Suprapubic skin (tissue), 4 donors: ENCODE measurements around the gene STPG1. TPM values are rescaled to one million over a fixed set of nuclear protein-coding genes. Genes with fewer than 3 reads are reported as not detected.

Source experiments
- DNase-seq, 2 donors: peaks; one replicate each; pipeline ENCODE4 v3.0.0-alpha.2; 2019; ENCODE audit warnings: low spot score in 2 of 2
- H3K27ac ChIP-seq: fragments of 200-600 bp; sonication (generic); one replicate; pipeline ENCODE4 v1.5.1; 2019
- H3K27me3 ChIP-seq: fragments of 200-600 bp; sonication (generic); one replicate; pipeline ENCODE4 v1.5.1; 2019
- H3K36me3 ChIP-seq: fragments of 200-600 bp; sonication (generic); one replicate; pipeline ENCODE4 v1.5.1; 2019
- H3K4me1 ChIP-seq: fragments of 200-600 bp; sonication (generic); one replicate; pipeline ENCODE4 v1.5.1; 2019
- H3K4me3 ChIP-seq: fragments of 200-600 bp; sonication (generic); one replicate; pipeline ENCODE4 v1.5.1; 2019; ENCODE audit warnings: mild to moderate bottlenecking
- H3K9me3 ChIP-seq: fragments of 200-600 bp; sonication (generic); one replicate; pipeline ENCODE4 v1.5.1; 2019
- CTCF ChIP-seq, 2 donors: fragments of 200-600 bp in 1 of 2; fragments of 450-650 bp in 1 of 2; sonication (generic) in 1 of 2; IDR thresholded peaks; one replicate each; pipeline ENCODE4 v1.5.1; 2016 to 2019; ENCODE audit warnings: antibody characterized with exemption in 2 of 2, mild to moderate bottlenecking in 1 of 2, moderate library complexity in 1 of 2
- EP300 ChIP-seq: sonication (generic); formaldehyde crosslinking; IDR thresholded peaks from one replicate; pipeline ENCODE4 v1.6.1; 2017; ENCODE audit warnings: antibody characterized with exemption
- POLR2A ChIP-seq, 2 donors: fragments of 450-650 bp; IDR thresholded peaks; one replicate each; pipeline ENCODE4 v1.6.1; 2017; ENCODE audit warnings: antibody characterized with exemption in 2 of 2, mild to moderate bottlenecking in 2 of 2, moderate library complexity in 2 of 2
- POLR2AphosphoS5 ChIP-seq, 3 donors: sonication (generic); formaldehyde crosslinking; IDR thresholded peaks; one replicate each; pipeline ENCODE4 v1.6.1; 2017; ENCODE audit warnings: antibody characterized with exemption in 3 of 3
- WGBS: methylation state at CpG from one replicate; pipeline ENCODE4 v1.1.5; 2018; 5-methylcytosine and 5-hydroxymethylcytosine counted together
- total RNA-seq, 4 donors: library from RNA; depleted of rRNA; stranded (reverse); fragments of >200 nt; gene quantifications; one replicate each; pipeline ENCODE4 v1.1.0, GENCODE V29; 2016

The STPG1 gene
- total RNA-seq, 4 donors from 2014 or later = 7.2 to 8.5 (median 7.8) TPM

DNA sequence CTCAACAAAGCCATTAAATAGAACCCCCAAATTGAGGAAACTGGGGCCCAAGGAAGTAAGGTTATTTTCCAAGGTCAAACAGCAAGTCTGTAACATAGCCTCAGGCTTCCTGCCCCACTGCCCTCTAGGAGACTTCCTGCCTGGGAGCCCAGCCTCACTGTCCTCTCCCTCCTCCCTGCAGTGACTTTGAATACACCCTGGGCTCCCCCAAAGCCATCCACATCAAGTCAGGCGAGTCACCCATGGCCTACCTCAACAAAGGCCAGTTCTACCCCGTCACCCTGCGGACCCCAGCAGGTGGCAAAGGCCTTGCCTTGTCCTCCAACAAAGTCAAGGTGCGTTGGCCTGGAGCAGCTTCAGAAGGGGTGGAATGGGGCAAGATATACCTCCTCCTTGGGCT lies 76.1 kb downstream of the STPG1 start:
- H3K36me3 ChIP-seq = no peaks in the 10 kb centered on the region
- H3K4me3 ChIP-seq = no peak overlapping the region
- TF ChIP-seq CTCF (IDR thresholded peaks at IDR 0.05) = no peak
- no peak for TF ChIP-seq POLR2A (IDR thresholded peaks at IDR 0.05)
- no peak for TF ChIP-seq EP300
- no peak for TF ChIP-seq POLR2AphosphoS5 (IDR thresholded peaks at IDR 0.05)
- H3K27me3 ChIP-seq = no peaks in the 10 kb centered on the region
- peaks cover 9% of the 10 kb centered on the region for H3K4me1 ChIP-seq
- 94% methylated on average over 4 of the region's 4 CpGs for WGBS
- DNase-seq = no peak
- H3K9me3 ChIP-seq = no peaks in the 10 kb centered on the region
- no peak overlapping the region for H3K27ac ChIP-seq

DNA sequence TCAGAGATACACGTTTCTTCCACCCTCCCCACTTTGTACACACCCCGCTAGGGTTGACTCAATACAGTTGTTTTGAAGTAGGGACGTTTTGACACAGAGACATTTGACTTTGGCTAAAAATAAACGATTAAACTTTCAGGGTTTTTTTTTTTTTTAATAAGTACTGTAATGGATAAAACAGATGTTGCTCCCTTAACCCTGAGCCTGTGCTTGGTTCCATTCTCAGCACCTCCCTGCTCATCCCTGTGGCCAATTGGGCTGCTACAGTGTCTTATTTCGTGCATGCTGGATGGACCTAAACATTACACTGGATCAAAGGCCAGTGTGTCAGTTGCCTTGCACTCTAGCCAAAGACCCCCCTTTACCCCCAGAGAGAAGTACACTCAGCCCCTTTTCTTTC lies 77.5 kb downstream of the STPG1 start:
- 55% methylated on average over 5 of the region's 5 CpGs for WGBS
- no peak for TF ChIP-seq EP300
- Histone ChIP-seq H3K27ac (no peak overlapping the region), H3K4me1 (peaks cover 9% of the 10 kb centered on the region), H3K36me3 (peaks cover 10% of the 10 kb centered on the region), H3K9me3 (no peaks in the 10 kb centered on the region), H3K4me3 (no peak overlapping the region), H3K27me3 (no peaks in the 10 kb centered on the region)
- DNase-seq = no peak

DNA sequence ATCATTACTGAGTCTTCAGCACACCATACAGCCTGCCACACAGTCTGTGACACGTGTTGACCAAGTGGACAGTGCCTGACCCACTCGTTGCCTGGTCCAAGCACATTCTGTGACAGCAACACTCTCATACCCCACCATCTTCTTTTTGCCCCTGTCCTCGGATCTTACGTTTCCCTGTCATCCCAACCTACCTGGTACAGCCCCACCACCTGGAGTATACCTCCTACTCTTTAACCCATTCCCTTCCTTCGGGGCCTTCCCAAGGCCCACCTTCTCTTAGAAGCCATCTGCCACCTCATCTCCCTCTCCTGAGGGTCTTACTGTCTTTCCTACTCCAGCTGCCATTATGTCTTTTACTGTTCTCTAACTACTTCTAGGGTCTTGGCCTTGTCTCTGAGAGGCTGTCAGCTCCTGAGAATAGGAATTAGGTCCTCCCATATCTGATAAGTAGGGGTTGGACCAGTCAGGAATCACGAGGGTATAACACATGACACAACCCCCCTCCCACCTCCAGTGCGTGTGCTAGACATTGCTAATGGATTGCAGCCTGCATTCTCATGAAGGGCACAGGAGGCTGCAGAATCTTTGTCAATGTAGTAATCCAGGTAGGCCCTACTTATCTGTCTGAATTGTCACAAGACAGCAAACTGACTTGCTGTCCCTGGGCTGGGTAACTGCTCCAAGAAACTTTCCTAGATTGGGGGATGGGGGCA lies 81.5 kb downstream of the STPG1 start:
- Histone ChIP-seq H3K27ac (no peak overlapping the region), H3K4me1 (peaks cover 9% of the 10 kb centered on the region), H3K4me3 (no peak overlapping the region), H3K27me3 (no peaks in the 10 kb centered on the region), H3K9me3 (no peaks in the 10 kb centered on the region), H3K36me3 (peaks cover 11% of the 10 kb centered on the region)
- DNase-seq = no peak
- 92% methylated on average over 7 of the region's 7 CpGs for WGBS
- TF ChIP-seq POLR2AphosphoS5 (IDR thresholded peaks at IDR 0.05) (no peak), CTCF (IDR thresholded peaks at IDR 0.05) (no peak), POLR2A (IDR thresholded peaks at IDR 0.05) (no peak)

GRCh38 chr1:24329797-24330543 lies 83.6 kb downstream of the STPG1 start:
- H3K27ac ChIP-seq = no peak overlapping the region
- no peaks in the 10 kb centered on the region for H3K9me3 ChIP-seq
- H3K36me3 ChIP-seq = peaks cover 11% of the 10 kb centered on the region
- H3K4me1 ChIP-seq = peaks cover 2% of the 10 kb centered on the region
- no peak overlapping the region for H3K4me3 ChIP-seq
- TF ChIP-seq CTCF (IDR thresholded peaks at IDR 0.05) (no peak), POLR2A (IDR thresholded peaks at IDR 0.05) (no peak), POLR2AphosphoS5 (IDR thresholded peaks at IDR 0.05) (no peak), EP300 (no peak)
- DNase-seq = no peak
- no peaks in the 10 kb centered on the region for H3K27me3 ChIP-seq
- WGBS = 76% methylated on average over 2 of the region's 2 CpGs

DNA sequence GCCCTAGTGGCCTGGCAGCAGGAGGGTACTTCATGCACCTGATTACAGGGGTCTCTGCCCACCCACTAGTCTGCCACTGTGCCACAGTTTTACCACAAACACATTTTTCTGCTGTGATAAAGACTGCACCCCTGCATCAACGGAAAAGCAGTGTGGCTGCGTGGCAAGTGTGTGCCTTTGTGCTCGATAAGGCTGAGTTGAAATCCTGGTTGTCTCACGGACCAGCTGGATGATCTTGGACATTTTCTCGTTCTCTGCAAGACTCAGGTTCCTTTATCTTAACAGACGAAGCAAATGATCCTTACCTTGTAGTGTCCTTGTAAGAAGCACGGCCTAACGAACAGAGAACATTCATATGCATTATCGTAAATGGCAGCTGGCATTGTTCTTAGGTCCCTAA lies 84.3 kb downstream of the STPG1 start:
- H3K27me3 ChIP-seq = no peaks in the 10 kb centered on the region
- peaks cover 11% of the 10 kb centered on the region for H3K36me3 ChIP-seq
- no peak for DNase-seq
- 93% methylated on average over 9 of the region's 9 CpGs for WGBS
- H3K9me3 ChIP-seq = no peaks in the 10 kb centered on the region
- no peak for TF ChIP-seq POLR2A (IDR thresholded peaks at IDR 0.05)
- no peak for TF ChIP-seq CTCF (IDR thresholded peaks at IDR 0.05)
- no peak for TF ChIP-seq EP300
- no peak for TF ChIP-seq POLR2AphosphoS5 (IDR thresholded peaks at IDR 0.05)
- H3K4me1 ChIP-seq = no peaks in the 10 kb centered on the region
- no peak overlapping the region for H3K4me3 ChIP-seq
- no peak overlapping the region for H3K27ac ChIP-seq
